Measurements from ENCODE around the gene CXCL1.
"Not testable (repeated sequence)": the region's sequence is repeated elsewhere in the genome, so short reads cannot be mapped to it uniquely, and the experiment has no call there.

The CXCL1 gene

GRCh38 chr4:73897380-73898136 is 28.4 kb downstream of the CXCL1 start:
- DNase-seq (ENCODE audit: low read depth): no peak
- TF ChIP-seq CTCF (IDR thresholded peaks at IDR 0.05; ENCODE audit: control insufficient read depth, extremely low read depth, insufficient read depth): no peak
- H3K4me3 ChIP-seq (ENCODE audit: low read depth, low read length): no peak overlapping the region

GRCh38 chr4:73899338-73899737 is 30.1 kb downstream of the CXCL1 start:
- peak; percentile 88 for DNase-seq (ENCODE audit: low read depth)
- H3K4me3 ChIP-seq (ENCODE audit: low read depth, low read length): not testable (repeated sequence)

- TF ChIP-seq CTCF (IDR thresholded peaks at IDR 0.05; ENCODE audit: control insufficient read depth, extremely low read depth, insufficient read depth): no peak
- DNase-seq (ENCODE audit: low read depth): no peak
- no peak overlapping the region for H3K4me3 ChIP-seq (ENCODE audit: low read depth, low read length)
Observed at GRCh38 chr4:73901031-73901430, 31.8 kb downstream of the CXCL1 start.

DNA sequence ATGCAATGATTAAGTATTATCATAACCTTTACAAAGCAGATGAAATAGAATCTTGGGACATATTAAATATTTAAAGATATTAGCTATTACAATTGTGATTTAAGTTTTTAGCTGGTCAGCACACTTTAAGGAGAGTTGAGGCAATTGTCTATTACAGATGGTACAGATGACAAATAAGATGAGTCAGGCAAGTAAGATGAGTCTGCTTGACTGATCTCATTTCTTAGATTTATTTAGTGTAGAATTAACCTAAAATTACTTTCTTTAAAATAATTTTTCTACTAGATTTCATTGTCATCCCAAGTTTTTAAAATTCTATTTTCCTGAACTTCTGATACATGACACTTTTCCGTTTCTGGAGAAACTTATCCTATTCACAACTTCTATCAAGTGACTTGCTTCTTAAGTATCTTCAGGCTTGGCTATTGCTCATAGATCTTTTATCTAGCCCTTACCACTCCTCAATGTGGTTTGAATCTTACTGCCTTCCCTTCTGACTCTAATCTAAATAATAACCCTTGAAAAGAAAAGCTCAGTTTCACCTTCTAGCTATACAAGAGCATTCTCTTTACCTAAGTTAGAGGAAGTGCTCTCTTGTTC is 32.9 kb downstream of the CXCL1 start:
- no peak for DNase-seq (ENCODE audit: low read depth)
- no peak overlapping the region for H3K4me3 ChIP-seq (ENCODE audit: low read depth, low read length)
- TF ChIP-seq CTCF (IDR thresholded peaks at IDR 0.05; ENCODE audit: control insufficient read depth, extremely low read depth, insufficient read depth): no peak

- no peak for DNase-seq (ENCODE audit: low read depth)
Observed at GRCh38 chr4:73902817-73903547, 33.8 kb downstream of the CXCL1 start.

GRCh38 chr4:73904491-73904890 is 35.3 kb downstream of the CXCL1 start:
- TF ChIP-seq CTCF (IDR thresholded peaks at IDR 0.05; ENCODE audit: control insufficient read depth, extremely low read depth, insufficient read depth): no peak
- no peak for DNase-seq (ENCODE audit: low read depth)

More at GRCh38 chr4:73902817-73903547, 33.8 kb downstream of the CXCL1 start:
- H3K4me3 ChIP-seq (ENCODE audit: low read depth, low read length): no peak overlapping the region
- no peak for TF ChIP-seq CTCF (IDR thresholded peaks at IDR 0.05; ENCODE audit: control insufficient read depth, extremely low read depth, insufficient read depth)

GRCh38 chr4:73908965-73909364 is 39.8 kb downstream of the CXCL1 start:
- no peak overlapping the region for H3K4me3 ChIP-seq (ENCODE audit: low read depth, low read length)
- DNase-seq (ENCODE audit: low read depth): no peak
- TF ChIP-seq CTCF (IDR thresholded peaks at IDR 0.05; ENCODE audit: control insufficient read depth, extremely low read depth, insufficient read depth): no peak

More at GRCh38 chr4:73904491-73904890, 35.3 kb downstream of the CXCL1 start:
- no peak overlapping the region for H3K4me3 ChIP-seq (ENCODE audit: low read depth, low read length)

Data from LNCaP clone FGC (cell line).